SK-N-SH treated with all-trans-retinoic acid at 6 μM for 48 hours (cell line): ENCODE data around the gene EPHB3.
A peak's percentile ranks its signal among the peaks of the same experiment; 100 is the strongest.

Source experiments
- ATAC-seq: fragments of 200-7000 bp; cut with Tn5 transposase; 3 replicates; pipeline ENCODE4 v1.9.1; 2020; ENCODE audit warnings: mild to moderate bottlenecking, moderate library complexity
- ARNTL ChIP-seq: fragments of 450-650 bp; formaldehyde crosslinking; IDR thresholded peaks from 2 replicates; pipeline ENCODE4 v1.5.0; 2020; ENCODE audit warnings: low read depth, mild to moderate bottlenecking, moderate library complexity, borderline replicate concordance
- BACH2 ChIP-seq: fragments of 250-450 bp; sonication (Bioruptor Pico); IDR thresholded peaks from 2 replicates; pipeline ENCODE4 v1.9.0; 2021; ENCODE audit warnings: mild to moderate bottlenecking, borderline replicate concordance
- CREB5 ChIP-seq: fragments of 250-450 bp; sonication (Bioruptor Pico); IDR thresholded peaks from 2 replicates; pipeline ENCODE4 v1.5.1; 2020; ENCODE audit warnings: low read depth, mild to moderate bottlenecking, moderate library complexity
- CSRNP3 ChIP-seq: fragments of 250-450 bp; sonication (Bioruptor Pico); IDR thresholded peaks from 2 replicates; pipeline ENCODE4 v1.5.1; 2021; ENCODE audit warnings: mild to moderate bottlenecking, moderate library complexity
- ESRRG ChIP-seq: fragments of 250-450 bp; sonication (Bioruptor Pico); IDR thresholded peaks from 2 replicates; pipeline ENCODE4 v1.6.1; 2021; ENCODE audit warnings: mild to moderate bottlenecking
- GLIS3 ChIP-seq: fragments of 250-450 bp; sonication (Bioruptor Pico); IDR thresholded peaks from 2 replicates; pipeline ENCODE4 v1.5.0; 2020; ENCODE audit warnings: mild to moderate bottlenecking, moderate library complexity
- ISL1 ChIP-seq: fragments of 250-450 bp; sonication (Bioruptor Pico); IDR thresholded peaks from 2 replicates; pipeline ENCODE4 v2.1.2; 2022; ENCODE audit warnings: mild to moderate bottlenecking, moderate library complexity
- OSR1 ChIP-seq: fragments of 250-450 bp; sonication (Bioruptor Pico); IDR thresholded peaks from 2 replicates; pipeline ENCODE4 v1.8.0; 2022; ENCODE audit warnings: moderate library complexity, mild to moderate bottlenecking, inconsistent platforms
- PATZ1 ChIP-seq: fragments of 250-450 bp; sonication (Bioruptor Pico); IDR thresholded peaks from 2 replicates; pipeline ENCODE4 v1.8.0; 2020; ENCODE audit warnings: mild to moderate bottlenecking, moderate library complexity, borderline replicate concordance
- POU6F1 ChIP-seq: fragments of 250-450 bp; sonication (Bioruptor Pico); IDR thresholded peaks from 2 replicates; pipeline ENCODE4 v1.8.0; 2021; ENCODE audit warnings: low read depth, mild to moderate bottlenecking, moderate library complexity, borderline replicate concordance
- PPARA ChIP-seq: fragments of 250-450 bp; sonication (Bioruptor Pico); IDR thresholded peaks from 2 replicates; pipeline ENCODE4 v1.5.0; 2020; ENCODE audit warnings: mild to moderate bottlenecking, borderline replicate concordance
- RARB ChIP-seq: fragments of 250-450 bp; sonication (Bioruptor Pico); IDR thresholded peaks from 2 replicates; pipeline ENCODE4 v1.8.0; 2021; ENCODE audit warnings: mild to moderate bottlenecking, moderate library complexity
- SNAI2 ChIP-seq: fragments of 250-450 bp; sonication (Bioruptor Pico); IDR thresholded peaks from 2 replicates; pipeline ENCODE4 v1.5.0; 2020; ENCODE audit warnings: mild to moderate bottlenecking, moderate library complexity
- TCF4 ChIP-seq: fragments of 250-450 bp; sonication (Bioruptor Pico); IDR thresholded peaks from 2 replicates; pipeline ENCODE4 v1.8.0; 2021; ENCODE audit warnings: mild to moderate bottlenecking, moderate library complexity, borderline replicate concordance
- TOX ChIP-seq: fragments of 250-450 bp; sonication (Bioruptor Pico); IDR thresholded peaks from 2 replicates; pipeline ENCODE4 v1.8.0; 2021; ENCODE audit warnings: mild to moderate bottlenecking, moderate library complexity, borderline replicate concordance
- TSHZ2 ChIP-seq: fragments of 250-450 bp; sonication (Bioruptor Pico); IDR thresholded peaks from 2 replicates; pipeline ENCODE4 v1.5.0; 2020; ENCODE audit warnings: mild to moderate bottlenecking, moderate library complexity
- ZFP3 ChIP-seq: fragments of 250-450 bp; sonication (Bioruptor Pico); IDR thresholded peaks from 2 replicates; pipeline ENCODE4 v1.5.0; 2020; ENCODE audit warnings: mild to moderate bottlenecking, moderate library complexity
- ZNF565 ChIP-seq: fragments of 450-650 bp; formaldehyde crosslinking; conservative IDR thresholded peaks from 2 replicates; pipeline ENCODE4 v1.5.0; 2020; ENCODE audit warnings: low read depth, mild to moderate bottlenecking, moderate library complexity
- ZNF70 ChIP-seq: fragments of 450-650 bp; formaldehyde crosslinking; IDR thresholded peaks from 2 replicates; pipeline ENCODE4 v1.5.0; 2020; ENCODE audit warnings: mild to moderate bottlenecking, moderate library complexity
- ZNF8 ChIP-seq: fragments of 450-650 bp; formaldehyde crosslinking; IDR thresholded peaks from 2 replicates; pipeline ENCODE4 v1.5.0; 2020; ENCODE audit warnings: mild to moderate bottlenecking, moderate library complexity

The EPHB3 gene

GRCh38 chr3:184574515-184575417 is 13.2 kb downstream of the EPHB3 start:
- no peak for TF ChIP-seq CSRNP3
- TF ChIP-seq CREB5 (CRISPR knock-in tag) = no peak
- no peak for TF ChIP-seq ISL1 (CRISPR knock-in tag)
- no peak for TF ChIP-seq PPARA
- TF ChIP-seq ARNTL (CRISPR knock-in tag) = no peak
- TF ChIP-seq BACH2 (CRISPR knock-in tag) = no peak
- TF ChIP-seq TCF4 = peak; percentile 59
- 0 out of 2 replicates have a peak, but pooled peaks have one; percentile 17 for TF ChIP-seq ZNF70 (CRISPR knock-in tag)
- ATAC-seq = peak; percentile 66

- TF ChIP-seq BACH2 (CRISPR knock-in tag) (no peak), ESRRG (CRISPR knock-in tag) (no peak), GLIS3 (no peak), PPARA (no peak), TCF4 (no peak), TOX (no peak), SNAI2 (no peak), POU6F1 (CRISPR knock-in tag) (no peak), RARB (CRISPR knock-in tag) (no peak), OSR1 (CRISPR knock-in tag) (no peak), ARNTL (CRISPR knock-in tag) (no peak)
- ATAC-seq = no peak
These were observed 14.1 kb downstream of the EPHB3 start for GRCh38 chr3:184575701-184576100.

GRCh38 chr3:184576457-184577240 is 15.1 kb downstream of the EPHB3 start:
- no peak for ATAC-seq
- TF ChIP-seq ZFP3 = peak; percentile 95
- no peak for TF ChIP-seq RARB (CRISPR knock-in tag)

- no peak for TF ChIP-seq PATZ1 (CRISPR knock-in tag)
- TF ChIP-seq ZFP3 = no peak
- no peak for TF ChIP-seq TSHZ2 (CRISPR knock-in tag)
- no peak for TF ChIP-seq GLIS3
- TF ChIP-seq TCF4 = no peak
- no peak for TF ChIP-seq RARB (CRISPR knock-in tag)
- TF ChIP-seq BACH2 (CRISPR knock-in tag) = no peak
- TF ChIP-seq OSR1 (CRISPR knock-in tag) = no peak
- TF ChIP-seq SNAI2 = no peak
- no peak for TF ChIP-seq ZNF8 (CRISPR knock-in tag)
- no peak for TF ChIP-seq ZNF565
- no peak for TF ChIP-seq ISL1 (CRISPR knock-in tag)
- no peak for TF ChIP-seq CREB5 (CRISPR knock-in tag)
- no peak for TF ChIP-seq TOX
- TF ChIP-seq ESRRG (CRISPR knock-in tag) = no peak
- TF ChIP-seq, all 23 proteins: peak for 0
- ATAC-seq = no peak
These were observed 16.0 kb downstream of the EPHB3 start for GRCh38 chr3:184577546-184577945.
